Measurements from ENCODE around the gene PHLDA3.

DNA sequence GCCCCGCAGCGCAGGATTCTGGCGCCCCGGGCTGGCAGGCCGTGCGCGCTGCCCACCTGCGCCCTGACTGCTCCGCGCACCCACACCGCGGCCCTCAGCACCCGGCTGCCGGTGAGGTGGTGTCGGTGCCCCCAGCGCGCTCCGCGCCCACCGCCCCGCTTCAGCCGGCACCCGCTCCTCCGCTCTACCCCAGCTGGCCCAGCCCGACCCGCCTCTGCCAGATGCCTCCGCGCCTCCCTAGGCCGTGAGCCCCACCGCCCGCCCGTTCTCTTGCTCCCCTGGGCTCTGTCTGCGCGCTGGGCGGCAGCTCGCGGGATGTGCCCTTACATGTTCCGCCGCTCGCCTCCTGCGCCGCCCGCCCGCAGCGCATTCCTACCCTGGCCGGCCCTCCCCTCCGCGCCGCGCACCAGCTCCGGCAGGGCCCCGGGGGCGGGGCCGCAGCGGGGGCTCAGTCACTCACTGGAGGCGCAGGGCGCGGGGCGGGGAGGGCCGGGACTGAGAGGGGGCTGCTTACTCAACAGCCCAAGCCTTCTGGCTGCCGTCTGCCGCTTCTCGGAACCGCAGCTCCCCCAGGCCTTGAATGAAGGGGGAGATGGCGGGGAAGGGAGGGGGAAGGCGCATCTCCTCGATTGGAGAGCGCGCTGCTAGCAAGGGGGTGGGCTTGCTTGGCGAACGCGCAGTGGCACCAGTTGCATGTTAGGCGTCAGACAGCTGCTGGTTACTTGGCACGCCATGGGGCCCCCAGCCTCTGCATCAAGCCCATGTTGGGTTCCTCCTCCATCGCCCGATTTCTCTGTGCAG lies at the start of gene PHLDA3:
- TF ChIP-seq, protein P1, sequence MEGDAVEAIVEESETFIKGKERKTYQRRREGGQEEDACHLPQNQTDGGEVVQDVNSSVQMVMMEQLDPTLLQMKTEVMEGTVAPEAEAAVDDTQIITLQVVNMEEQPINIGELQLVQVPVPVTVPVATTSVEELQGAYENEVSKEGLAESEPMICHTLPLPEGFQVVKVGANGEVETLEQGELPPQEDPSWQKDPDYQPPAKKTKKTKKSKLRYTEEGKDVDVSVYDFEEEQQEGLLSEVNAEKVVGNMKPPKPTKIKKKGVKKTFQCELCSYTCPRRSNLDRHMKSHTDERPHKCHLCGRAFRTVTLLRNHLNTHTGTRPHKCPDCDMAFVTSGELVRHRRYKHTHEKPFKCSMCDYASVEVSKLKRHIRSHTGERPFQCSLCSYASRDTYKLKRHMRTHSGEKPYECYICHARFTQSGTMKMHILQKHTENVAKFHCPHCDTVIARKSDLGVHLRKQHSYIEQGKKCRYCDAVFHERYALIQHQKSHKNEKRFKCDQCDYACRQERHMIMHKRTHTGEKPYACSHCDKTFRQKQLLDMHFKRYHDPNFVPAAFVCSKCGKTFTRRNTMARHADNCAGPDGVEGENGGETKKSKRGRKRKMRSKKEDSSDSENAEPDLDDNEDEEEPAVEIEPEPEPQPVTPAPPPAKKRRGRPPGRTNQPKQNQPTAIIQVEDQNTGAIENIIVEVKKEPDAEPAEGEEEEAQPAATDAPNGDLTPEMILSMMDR (IDR thresholded peaks at IDR 0.05): peak in 2 of 7 experiments; percentile 24 to 28
- peak; percentile 71 to 83 (median 77) for TF ChIP-seq POLR2A (IDR thresholded peaks at IDR 0.05)
